H1 (cell line): ENCODE results near the gene ALPK3. TPM values are rescaled to one million over a fixed set of nuclear protein-coding genes. Genes with fewer than 3 reads are reported as not detected.

Experiments
- CTCF ChIA-PET: fragments of 300-600 bp; sonication (Branson Sonifier 250); formaldehyde crosslinking; loops from one replicate; lab custom pipeline; 2021; ENCODE audit not compliant: partially characterized antibody; lab: Charles Lee
- POLR2A ChIA-PET: fragments of 300-600 bp; sonication (Branson Sonifier 250); formaldehyde crosslinking; loops from one replicate; lab custom pipeline; 2021; ENCODE audit warnings: inconsistent platforms; ENCODE audit not compliant: partially characterized antibody; lab: Charles Lee
- DNase-seq, 2 experiments: peaks; one replicate each; pipeline versions ENCODE4 v3.0.0 to v3.0.0-alpha.2; 2010 to 2022; ENCODE audit warnings: low spot score in 2 of 2, low read depth in 1 of 2, mixed read lengths in 1 of 2
- FAIRE-seq: peaks from 2 replicates; lab custom pipeline; 2011; peaks lifted over from hg19 to GRCh38; lab: Jason Lieb, UNC
- H2AFZ ChIP-seq: 2 replicates; pipeline ENCODE4 v1.8.1; 2012; ENCODE audit warnings: low read length, inconsistent platforms
- H2AK5ac ChIP-seq: 2 replicates; pipeline ENCODE4 v1.6.1; 2013; ENCODE audit warnings: low read depth, low read length
- H2BK120ac ChIP-seq: replicated peaks from 2 replicates; pipeline ENCODE3; 2013; ENCODE audit warnings: low read depth, low read length, inconsistent platforms
- H2BK12ac ChIP-seq: 2 replicates; pipeline ENCODE4 v1.6.1; 2013; ENCODE audit warnings: low read depth, low read length
- H2BK15ac ChIP-seq: 2 replicates; pipeline ENCODE4 v1.6.1; 2013; ENCODE audit warnings: low read length
- H2BK20ac ChIP-seq: 2 replicates; pipeline ENCODE4 v1.6.1; 2013; ENCODE audit warnings: low read length
- H2BK5ac ChIP-seq: 2 replicates; pipeline ENCODE4 v1.6.1; 2013; ENCODE audit warnings: low read depth, low read length
- H3K14ac ChIP-seq: 2 replicates; pipeline ENCODE4 v1.6.1; 2013; ENCODE audit warnings: inconsistent platforms; ENCODE audit not compliant: insufficient read length
- H3K18ac ChIP-seq: 2 replicates; pipeline ENCODE4 v1.6.1; 2013; ENCODE audit warnings: low read length; ENCODE audit errors: extremely low read depth
- H3K23ac ChIP-seq: 2 replicates; pipeline ENCODE4 v1.6.1; 2013; ENCODE audit warnings: inconsistent platforms; ENCODE audit not compliant: insufficient read length
- H3K23me2 ChIP-seq: 2 replicates; pipeline ENCODE4 v1.6.1; 2013; ENCODE audit warnings: low read depth, low read length
- H3K27ac ChIP-seq: 2 replicates; pipeline ENCODE4 v1.6.1; 2011; ENCODE audit warnings: low read depth, low read length, inconsistent platforms
- H3K27me3 ChIP-seq, 4 experiments: replicated peaks in 1 of 4; 1 replicate in 1 of 4; 2 replicates in 3 of 4; pipeline versions ENCODE4 v1.6.1 to v1.8.1; 2011 to 2013; ENCODE audit warnings: low read length in 3 of 4, mild to moderate bottlenecking in 3 of 4, inconsistent platforms in 2 of 4, mixed read lengths in 2 of 4, moderate library complexity in 1 of 4; ENCODE audit not compliant: control insufficient read depth in 3 of 4, insufficient read depth in 3 of 4; ENCODE audit errors: extremely low read depth in 1 of 4
- H3K36me3 ChIP-seq, 4 experiments: 2 replicates each; pipeline versions ENCODE4 v1.6.1 to v1.8.1; 2011 to 2013; ENCODE audit warnings: mild to moderate bottlenecking in 4 of 4, low read length in 3 of 4, moderate library complexity in 2 of 4, control low read depth in 1 of 4, inconsistent platforms in 1 of 4; ENCODE audit not compliant: insufficient read depth in 4 of 4, control insufficient read depth in 2 of 4
- H3K4ac ChIP-seq: replicated peaks from 2 replicates; pipeline ENCODE3; 2013; ENCODE audit warnings: low read length, low read depth, mixed read lengths, inconsistent platforms; ENCODE audit not compliant: insufficient read length
- H3K4me1 ChIP-seq, 4 experiments: replicated peaks in 1 of 4; 1 replicate in 1 of 4; 2 replicates in 3 of 4; pipeline versions ENCODE4 v1.6.1 to v1.8.1; 2011 to 2013; ENCODE audit warnings: low read length in 3 of 4, inconsistent platforms in 2 of 4, mixed read lengths in 1 of 4; ENCODE audit not compliant: insufficient read depth in 4 of 4, control insufficient read depth in 3 of 4
- H3K4me2 ChIP-seq, 2 experiments: 2 replicates each; pipeline versions ENCODE4 v1.6.1 to v1.8.1; 2011 to 2013; ENCODE audit warnings: low read depth in 2 of 2, low read length in 2 of 2, control low read depth in 1 of 2, inconsistent platforms in 1 of 2, mild to moderate bottlenecking in 1 of 2; ENCODE audit not compliant: insufficient read depth in 1 of 2
- H3K4me3 ChIP-seq, 4 experiments: fragments of 200-600, 300-600 bp in 1 of 4; sonication (generic), shearing (Covaris generic), sonication (Bioruptor Twin) in 1 of 4; 2 replicates each; pipeline versions ENCODE4 v1.5.1 to v1.8.1; 2011 to 2016; ENCODE audit warnings: low read length in 4 of 4, low read depth in 3 of 4, control low read depth in 2 of 4, inconsistent platforms in 2 of 4, mild to moderate bottlenecking in 2 of 4, mixed read lengths in 1 of 4, moderate library complexity in 1 of 4; ENCODE audit not compliant: insufficient read depth in 2 of 4; ENCODE audit errors: extremely low read depth in 1 of 4
- H3K56ac ChIP-seq: replicated peaks from 2 replicates; pipeline ENCODE3; 2013; ENCODE audit warnings: low read depth, mild to moderate bottlenecking, mixed read lengths, low read length, inconsistent platforms; ENCODE audit not compliant: insufficient read length
- H3K79me1 ChIP-seq: 2 replicates; pipeline ENCODE4 v1.6.1; 2013; ENCODE audit warnings: low read depth, low read length, control low read depth
- H3K79me2 ChIP-seq, 2 experiments: 2 replicates each; pipeline versions ENCODE4 v1.6.1 to v1.8.1; 2012 to 2013; ENCODE audit warnings: low read length in 2 of 2, mild to moderate bottlenecking in 2 of 2, inconsistent platforms in 1 of 2; ENCODE audit not compliant: insufficient read depth in 2 of 2, control insufficient read depth in 1 of 2
- H3K9ac ChIP-seq, 4 experiments: replicated peaks in 1 of 4; 1 replicate in 1 of 4; 2 replicates in 3 of 4; pipeline versions ENCODE4 v1.6.1 to v1.8.1; 2011 to 2013; ENCODE audit warnings: low read depth in 3 of 4, low read length in 3 of 4, control low read depth in 2 of 4, mild to moderate bottlenecking in 2 of 4, moderate library complexity in 2 of 4, inconsistent platforms in 1 of 4; ENCODE audit errors: extremely low read depth in 1 of 4
- H3K9me3 ChIP-seq, 2 experiments: 2 replicates each; pipeline versions ENCODE4 v1.6.1 to v1.8.1; 2012 to 2013; ENCODE audit warnings: mild to moderate bottlenecking in 2 of 2, moderate library complexity in 2 of 2, control low read depth in 1 of 2, inconsistent platforms in 1 of 2, low read depth in 1 of 2, low read length in 1 of 2, mixed read lengths in 1 of 2; ENCODE audit not compliant: insufficient read depth in 2 of 2
- H4K20me1 ChIP-seq, 2 experiments: replicated peaks in 1 of 2; 2 replicates each; pipeline versions ENCODE3 to v1.8.1; 2011 to 2013; ENCODE audit warnings: inconsistent platforms in 2 of 2, low read length in 2 of 2, mild to moderate bottlenecking in 1 of 2; ENCODE audit not compliant: insufficient read depth in 2 of 2, control insufficient read depth in 1 of 2
- H4K5ac ChIP-seq: 2 replicates; pipeline ENCODE4 v1.6.1; 2013; ENCODE audit warnings: low read length, low read depth, mixed read lengths, inconsistent platforms; ENCODE audit not compliant: insufficient read length
- H4K8ac ChIP-seq: 2 replicates; pipeline ENCODE4 v1.8.0; 2013; ENCODE audit warnings: mild to moderate bottlenecking, moderate library complexity, low read length, inconsistent platforms; ENCODE audit not compliant: insufficient read depth; ENCODE audit errors: extremely low read depth
- H4K91ac ChIP-seq: replicated peaks from 2 replicates; pipeline ENCODE3; 2013; ENCODE audit warnings: low read length, mixed read lengths, inconsistent platforms; ENCODE audit not compliant: insufficient read length
- CBX8 ChIP-seq: fragments of 300-800, 300-1000 bp; sonication (generic); IDR thresholded peaks from 2 replicates; pipeline ENCODE4 v1.7.1; 2016; ENCODE audit warnings: low read depth, low read length, borderline replicate concordance
- CEBPB ChIP-seq: IDR thresholded peaks from 2 replicates; pipeline ENCODE4 v1.6.1; 2012; ENCODE audit warnings: low read depth, low read length
- CHD2 ChIP-seq: IDR thresholded peaks from 2 replicates; pipeline ENCODE4 v1.6.1; 2012; ENCODE audit warnings: low read length, improper control_type of control experiment
- CTCF ChIP-seq, 3 experiments: IDR thresholded peaks; 1 replicate in 2 of 3; 2 replicates in 1 of 3; pipeline versions ENCODE4 v1.5.1 to v1.6.1; 2011; ENCODE audit warnings: low read length in 3 of 3, mild to moderate bottlenecking in 3 of 3, inconsistent platforms in 2 of 3, low read depth in 1 of 3, moderate library complexity in 1 of 3; ENCODE audit not compliant: insufficient read depth in 1 of 3; ENCODE audit errors: control extremely low read depth in 1 of 3
- EGR1 ChIP-seq: IDR thresholded peaks from 2 replicates; pipeline ENCODE4 v1.6.1; 2011; ENCODE audit warnings: low read depth, low read length, borderline replicate concordance
- KDM5A ChIP-seq: fragments of 200-600 bp; IDR thresholded peaks from 2 replicates; pipeline ENCODE4 v1.7.1; 2012; ENCODE audit warnings: mild to moderate bottlenecking, low read length, inconsistent platforms, mixed read lengths
- SAP30 ChIP-seq: fragments of 300-600 bp; sonication (generic); IDR thresholded peaks from 2 replicates; pipeline ENCODE4 v1.7.1; 2012; ENCODE audit warnings: low read length, moderate library complexity, mild to moderate bottlenecking, inconsistent platforms; ENCODE audit not compliant: insufficient read depth, insufficient replicate concordance
- SP1 ChIP-seq: IDR thresholded peaks from 2 replicates; pipeline ENCODE4 v1.6.1; 2011; ENCODE audit warnings: low read depth, low read length
- TCF12 ChIP-seq: IDR thresholded peaks from 2 replicates; pipeline ENCODE4 v1.6.1; 2011; ENCODE audit warnings: low read depth, mild to moderate bottlenecking, low read length
- ZNF274 ChIP-seq: IDR thresholded peaks from 2 replicates; pipeline ENCODE4 v1.7.0; 2012; ENCODE audit warnings: low read length, borderline replicate concordance; ENCODE audit errors: extremely low read depth
- WGBS, 2 experiments: shearing (Covaris generic) in 1 of 2; methylation state at CpG; one replicate each; pipeline versions ENCODE4 v1.1.6 to v1.1.7; 2013 to 2015; ENCODE audit warnings: low lambda C conversion rate in 2 of 2, mixed read lengths in 2 of 2, inconsistent platforms in 1 of 2, low coverage in 1 of 2, missing lambda C conversion rate in 1 of 2; ENCODE audit not compliant: insufficient replicate concordance in 2 of 2, insufficient coverage in 1 of 2, insufficient read length in 1 of 2; ENCODE audit errors: extremely low coverage in 1 of 2, missing lambda C conversion rate in 1 of 2; 5-methylcytosine and 5-hydroxymethylcytosine counted together
- polyA plus RNA-seq, 7 experiments: library from polyadenylated mRNA; depleted of rRNA in 3 of 7; stranded (reverse) in 5 of 7; unstranded in 2 of 7; fragments of >200 nt in 5 of 7; fragments of 200-250 nt in 2 of 7; gene quantifications; 1 replicate in 5 of 7; 2 replicates in 1 of 7; 4 replicates in 1 of 7; pipeline versions ENCODE4 v1.2.1 to v1.2.3, GENCODE V29; 2011 to 2013; ENCODE audit warnings: missing spikeins in 2 of 7, mixed read lengths in 2 of 7
- total RNA-seq: library from RNA; stranded (reverse); fragmentation: NEBNext Ultra II Directional; extraction: Animal tissue kit (Norgen Biotek cat#: 25700); gene quantifications from 2 replicates; pipeline ENCODE4 v1.2.1, GENCODE V29; 2021

The ALPK3 gene
- total and polyA plus RNA-seq, 2 of the 8 experiments (the other 6 are each of a cell fraction or from before 2014, with no cell fraction given) = 4.4 to 19.2 TPM

- Histone ChIP-seq H2BK12ac (no peak overlapping the region), H3K79me2 (no peaks in the 10 kb centered on the region), H3K4me3 (no peak overlapping the region), H4K91ac (no peak overlapping the region), H2AK5ac (no peak overlapping the region), H4K8ac (no peak overlapping the region), H4K20me1 (peaks cover 0 to 1% of the 10 kb centered on the region in 2 experiments), H3K9ac (no peak overlapping the region), H2BK120ac (no peak overlapping the region), H3K4me1 (peaks cover 0 to 7% (median 2%) of the 10 kb centered on the region in 4 experiments; a peak in 2 of 7 replicates), H3K18ac (no peak overlapping the region), H2BK5ac (no peak overlapping the region), H3K36me3 (peaks cover 0 to 5% (median 1%) of the 10 kb centered on the region in 4 experiments; a peak in 1 of 8 replicates), H3K4ac (no peak overlapping the region), H3K27me3 (no peaks in the 10 kb centered on the region), H3K4me2 (no peak overlapping the region), H3K23me2 (no peaks in the 10 kb centered on the region), H3K9me3 (no peaks in the 10 kb centered on the region), H3K56ac (no peak overlapping the region), H3K79me1 (no peaks in the 10 kb centered on the region), H2BK15ac (no peak overlapping the region), H4K5ac (no peak overlapping the region), H3K27ac (no peak overlapping the region), H2AFZ (no peak overlapping the region), H2BK20ac (no peak overlapping the region), H3K14ac (no peak overlapping the region), H3K23ac (no peak overlapping the region)
- ChIA-PET POLR2A (interaction anchor here (0.6 to 2.0 kb wide), 5 partner anchors 12 to 54 kb away, joined by 3 to 5 read pairs (median 4); no protein-coding TSS in a partner anchor), CTCF (interaction anchor here (0.6 to 9.2 kb wide), 21 partner anchors 7 to 874 kb away, joined by 3 to 89 read pairs (median 4); partner anchors contain the start of genes ALPK3 and WDR73)
- FAIRE-seq = no peak
- DNase-seq = no peak
- 88% methylated on average over 14 of the region's 14 CpGs; no CpG with 5 or more reads in 1 of the 2 experiments for WGBS, 2 experiments
- TF ChIP-seq CTCF (IDR thresholded peaks at IDR 0.05; ENCODE audit: control extremely low read depth in 1 of 3, insufficient read depth in 1 of 3, low read depth in 1 of 3, low read length in 3 of 3) = no peak
- TF ChIP-seq CBX8 = no peak
- no peak for TF ChIP-seq TCF12
- no peak for TF ChIP-seq KDM5A
- no peak for TF ChIP-seq EGR1
- no peak for TF ChIP-seq SP1
- TF ChIP-seq SAP30 = no peak
- no peak for TF ChIP-seq CHD2
- TF ChIP-seq CEBPB = no peak
- TF ChIP-seq ZNF274 = no peak
These were observed 11.1 kb downstream of the ALPK3 start for GRCh38 chr15:84828086-84828908.
